ENCODE data around the gene RBP4.

- TF ChIP-seq POLR2A (IDR thresholded peaks at IDR 0.05): no peak
- TF ChIP-seq, protein P1, sequence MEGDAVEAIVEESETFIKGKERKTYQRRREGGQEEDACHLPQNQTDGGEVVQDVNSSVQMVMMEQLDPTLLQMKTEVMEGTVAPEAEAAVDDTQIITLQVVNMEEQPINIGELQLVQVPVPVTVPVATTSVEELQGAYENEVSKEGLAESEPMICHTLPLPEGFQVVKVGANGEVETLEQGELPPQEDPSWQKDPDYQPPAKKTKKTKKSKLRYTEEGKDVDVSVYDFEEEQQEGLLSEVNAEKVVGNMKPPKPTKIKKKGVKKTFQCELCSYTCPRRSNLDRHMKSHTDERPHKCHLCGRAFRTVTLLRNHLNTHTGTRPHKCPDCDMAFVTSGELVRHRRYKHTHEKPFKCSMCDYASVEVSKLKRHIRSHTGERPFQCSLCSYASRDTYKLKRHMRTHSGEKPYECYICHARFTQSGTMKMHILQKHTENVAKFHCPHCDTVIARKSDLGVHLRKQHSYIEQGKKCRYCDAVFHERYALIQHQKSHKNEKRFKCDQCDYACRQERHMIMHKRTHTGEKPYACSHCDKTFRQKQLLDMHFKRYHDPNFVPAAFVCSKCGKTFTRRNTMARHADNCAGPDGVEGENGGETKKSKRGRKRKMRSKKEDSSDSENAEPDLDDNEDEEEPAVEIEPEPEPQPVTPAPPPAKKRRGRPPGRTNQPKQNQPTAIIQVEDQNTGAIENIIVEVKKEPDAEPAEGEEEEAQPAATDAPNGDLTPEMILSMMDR (IDR thresholded peaks at IDR 0.05): no peak
Measured at GRCh38 chr10:93550606-93551005, 50.4 kb downstream of the RBP4 start.
